Measurements from ENCODE around the gene PEX11G.

GRCh38 chr19:7492558-7492957 is 3.7 kb upstream of the PEX11G start:
- TF ChIP-seq CTCF (conservative IDR thresholded peaks at IDR 0.05; ENCODE audit: low read depth in 2 of 2) (no peak), EZH2 (IDR thresholded peaks at IDR 0.05; ENCODE audit: low read depth, unreplicated experiment) (no peak), EZH2phosphoT487 (IDR thresholded peaks at IDR 0.05; ENCODE audit: unreplicated experiment) (no peak), POLR2AphosphoS5 (IDR thresholded peaks at IDR 0.05; ENCODE audit: low read depth) (no peak)

All from GM23338 (cell line).